Mononuclear cell (primary cell): Measurements from ENCODE around the gene SLA2. TPM values are rescaled to one million over a fixed set of nuclear protein-coding genes. Genes with fewer than 3 reads are reported as not detected.
A peak's percentile ranks its signal among the peaks of the same experiment; 100 is the strongest.
"Not testable (repeated sequence)": the region's sequence is repeated elsewhere in the genome, so short reads cannot be mapped to it uniquely, and the experiment has no call there.

Experiments
- H3K27me3 ChIP-seq: 2 replicates; pipeline ENCODE4 v1.6.0; 2011; ENCODE audit warnings: low read length, control low read depth; ENCODE audit not compliant: insufficient read depth
- H3K4me1 ChIP-seq: 2 replicates; pipeline ENCODE4 v1.5.1; 2011; ENCODE audit warnings: mild to moderate bottlenecking, low read length, control low read depth; ENCODE audit not compliant: insufficient read depth
- H3K4me3 ChIP-seq: 2 replicates; pipeline ENCODE4 v1.5.1; 2011; ENCODE audit warnings: mild to moderate bottlenecking, low read length, moderate library complexity
- H3K9me3 ChIP-seq: 2 replicates; pipeline ENCODE4 v1.5.1; 2011; ENCODE audit warnings: low read depth, mild to moderate bottlenecking, control low read depth, low read length
- total RNA-seq: library from RNA; depleted of rRNA; stranded (reverse); fragments of >200 nt; gene quantifications from one replicate; pipeline ENCODE4 v1.2.3, GENCODE V29; 2012

SLA2 gene
- total RNA-seq, 1 donor, result 25.3 TPM

- H3K27me3 ChIP-seq, result no peaks in the 10 kb centered on the region
- H3K9me3 ChIP-seq, result no peaks in the 10 kb centered on the region
- peaks cover 38% of the 10 kb centered on the region for H3K4me1 ChIP-seq
- no peak overlapping the region for H3K4me3 ChIP-seq
These were observed 13.9 kb downstream of the SLA2 start for GRCh38 chr20:36632147-36632486.

DNA sequence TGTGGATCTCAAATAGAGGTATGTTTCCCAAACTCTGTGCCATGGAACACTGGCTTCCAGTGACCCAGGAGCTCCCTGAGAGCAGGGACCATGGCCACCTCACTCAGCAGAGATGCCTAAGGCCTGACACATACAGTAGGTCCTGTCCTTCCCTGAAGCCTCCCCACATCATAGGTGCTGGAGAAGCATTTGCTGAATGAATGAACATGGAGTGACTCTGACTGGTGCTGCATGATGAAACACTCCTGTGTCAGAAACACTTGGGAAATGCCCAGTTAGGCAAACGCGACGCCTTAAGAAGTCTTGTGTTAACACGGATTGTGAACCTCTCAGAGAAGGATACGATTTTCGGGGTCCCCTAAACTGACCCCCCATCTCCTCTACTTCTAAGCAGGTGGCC, 14.3 kb downstream of the SLA2 start:
- H3K27me3 ChIP-seq, result no peaks in the 10 kb centered on the region
- peaks cover 38% of the 10 kb centered on the region for H3K4me1 ChIP-seq
- H3K9me3 ChIP-seq, result no peaks in the 10 kb centered on the region
- no peak overlapping the region for H3K4me3 ChIP-seq

DNA sequence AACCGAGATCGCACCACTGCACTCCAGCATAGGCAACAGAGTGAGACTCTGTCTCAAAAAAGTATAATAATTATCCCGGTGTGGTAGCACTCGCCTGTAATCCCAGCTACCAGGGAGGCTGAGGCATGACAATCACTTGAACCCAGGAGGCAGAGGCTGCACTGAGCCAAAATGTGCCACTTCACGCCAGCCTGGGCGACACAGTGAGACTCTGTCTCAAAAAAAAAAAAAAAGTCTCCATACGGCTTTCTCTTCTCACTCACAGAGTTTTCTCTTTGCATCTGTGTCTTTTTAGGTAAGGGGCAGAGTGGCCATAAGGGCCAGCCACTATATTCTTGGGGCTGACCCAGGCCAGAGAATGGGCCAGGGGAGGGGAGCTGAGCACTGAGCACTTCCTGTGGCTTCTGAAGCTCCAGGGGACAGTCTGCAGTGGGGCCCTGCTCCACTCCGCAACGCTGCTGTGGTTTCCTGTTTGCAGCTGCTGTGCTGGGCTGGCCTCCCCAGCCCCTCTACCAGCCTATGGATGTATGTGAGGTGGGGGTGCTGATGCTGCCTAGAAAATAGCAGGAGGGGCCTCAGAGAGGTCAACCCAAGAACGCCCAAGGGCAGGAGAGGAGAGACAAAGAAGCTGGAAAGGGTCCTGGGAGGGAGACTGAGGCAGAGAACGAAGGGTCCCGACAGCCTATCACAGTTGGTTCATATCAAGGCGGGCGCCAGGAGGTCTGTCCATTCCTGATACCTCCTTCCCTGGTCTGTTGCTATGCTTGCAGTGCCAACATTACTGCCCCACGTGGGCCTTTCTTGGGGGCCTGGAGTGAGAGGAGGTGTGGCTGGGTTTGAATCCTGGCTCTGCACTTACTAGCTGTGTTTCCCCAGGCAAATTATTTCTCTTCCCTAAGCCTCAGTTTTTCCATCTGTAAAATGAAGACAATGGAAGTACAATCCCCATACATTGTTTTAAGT, 16.0 kb downstream of the SLA2 start:
- H3K4me1 ChIP-seq, result peaks cover 38% of the 10 kb centered on the region
- H3K4me3 ChIP-seq, result no peak overlapping the region

GRCh38 chr20:36628076-36628475, 17.9 kb downstream of the SLA2 start:
- H3K9me3 ChIP-seq, result no peaks in the 10 kb centered on the region
- H3K4me3 ChIP-seq, result no peak overlapping the region
- H3K27me3 ChIP-seq, result no peaks in the 10 kb centered on the region
- peaks cover 38% of the 10 kb centered on the region for H3K4me1 ChIP-seq

More for the DNA sequence above, 16.0 kb downstream of the SLA2 start:
- no peaks in the 10 kb centered on the region for H3K27me3 ChIP-seq
- no peaks in the 10 kb centered on the region for H3K9me3 ChIP-seq

DNA sequence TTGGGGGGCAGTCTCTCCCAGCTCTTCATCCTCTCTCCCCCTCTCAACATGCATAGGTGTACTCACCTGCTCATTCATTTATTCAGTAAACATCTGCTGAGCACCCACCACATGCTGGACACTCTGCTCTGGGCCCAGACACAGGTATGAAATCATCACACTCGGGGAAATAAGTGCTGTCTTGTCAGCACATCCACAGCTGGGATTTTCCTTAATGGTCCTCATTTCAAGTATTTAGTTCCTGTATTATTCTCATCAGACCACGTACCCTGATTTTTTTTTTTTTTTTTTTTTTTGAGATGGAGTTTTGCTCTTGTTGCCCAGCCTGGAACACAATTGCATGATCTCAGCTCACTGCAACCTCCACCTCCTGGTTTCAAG, 21.1 kb downstream of the SLA2 start:
- no peaks in the 10 kb centered on the region for H3K27me3 ChIP-seq
- H3K4me1 ChIP-seq, result peaks cover 18% of the 10 kb centered on the region
- no peaks in the 10 kb centered on the region for H3K9me3 ChIP-seq
- no peak overlapping the region for H3K4me3 ChIP-seq

DNA sequence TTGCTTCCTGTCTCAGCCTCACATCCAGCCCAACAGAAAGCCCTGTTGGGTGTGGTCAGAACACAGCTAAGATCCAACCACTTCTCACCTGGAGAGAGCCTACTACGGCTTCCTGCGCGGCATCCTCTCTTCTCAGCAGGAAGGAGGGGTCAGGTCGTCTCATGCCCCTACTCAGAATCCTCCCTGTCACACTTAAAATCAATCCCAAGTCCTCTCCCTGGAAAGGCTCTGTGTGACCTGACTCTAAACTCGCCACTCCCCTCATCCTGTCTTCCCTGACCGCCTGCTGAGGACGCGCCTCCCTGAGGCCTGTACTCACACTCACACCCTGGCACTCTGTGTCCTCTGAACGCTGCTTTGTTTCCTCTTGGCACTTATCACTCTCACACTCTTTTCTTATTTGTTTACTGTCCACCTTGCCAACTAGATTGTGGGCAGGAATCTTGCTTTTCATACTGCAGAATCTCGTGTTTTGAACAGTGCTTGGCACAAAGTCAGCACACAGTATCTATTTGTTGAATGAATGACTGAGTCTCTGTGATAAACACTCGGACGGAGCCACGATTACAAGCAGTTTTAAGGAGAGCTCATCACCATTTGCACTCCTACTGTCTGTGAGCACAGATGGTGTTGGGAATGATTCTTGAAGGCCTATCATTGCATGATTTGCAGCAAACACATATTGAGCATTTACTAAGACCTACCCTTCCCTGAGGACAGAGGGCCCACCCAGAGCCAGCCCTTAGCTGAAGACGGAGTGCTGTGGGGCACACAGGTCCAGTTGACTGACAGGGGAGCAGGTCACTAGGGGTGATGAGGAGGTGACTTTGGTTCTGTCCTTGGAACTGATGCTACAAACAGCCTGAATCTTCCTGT, 21.7 kb downstream of the SLA2 start:
- Histone ChIP-seq H3K9me3 (no peaks in the 10 kb centered on the region), H3K4me1 (peaks cover 12% of the 10 kb centered on the region), H3K4me3 (no peak overlapping the region), H3K27me3 (no peaks in the 10 kb centered on the region)

DNA sequence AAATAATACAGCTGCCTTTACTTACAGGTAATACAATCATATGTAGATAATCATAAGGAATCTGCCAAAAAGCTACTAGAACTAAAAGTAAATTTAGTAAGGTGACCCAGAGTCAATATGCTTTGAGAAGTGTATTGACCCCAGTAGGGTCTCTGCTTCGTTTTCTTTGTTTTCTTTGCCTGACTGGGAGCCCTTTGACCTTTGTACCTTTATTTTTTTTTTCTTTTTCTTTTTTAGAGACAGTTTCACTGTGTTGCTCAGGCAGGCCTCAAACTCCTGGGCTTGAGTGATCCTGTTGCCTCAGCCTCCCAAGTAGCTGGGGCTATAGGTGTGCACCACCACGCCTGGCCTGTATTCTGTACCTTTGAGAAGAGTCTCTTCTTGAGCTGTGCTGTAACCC, 22.6 kb downstream of the SLA2 start:
- Histone ChIP-seq H3K4me1 (peaks cover 4% of the 10 kb centered on the region), H3K9me3 (no peaks in the 10 kb centered on the region), H3K27me3 (no peaks in the 10 kb centered on the region), H3K4me3 (no peak overlapping the region)

GRCh38 chr20:36620917-36621316, 25.1 kb downstream of the SLA2 start:
- H3K27me3 ChIP-seq, result no peaks in the 10 kb centered on the region
- no peaks in the 10 kb centered on the region for H3K4me1 ChIP-seq
- H3K9me3 ChIP-seq, result no peaks in the 10 kb centered on the region

DNA sequence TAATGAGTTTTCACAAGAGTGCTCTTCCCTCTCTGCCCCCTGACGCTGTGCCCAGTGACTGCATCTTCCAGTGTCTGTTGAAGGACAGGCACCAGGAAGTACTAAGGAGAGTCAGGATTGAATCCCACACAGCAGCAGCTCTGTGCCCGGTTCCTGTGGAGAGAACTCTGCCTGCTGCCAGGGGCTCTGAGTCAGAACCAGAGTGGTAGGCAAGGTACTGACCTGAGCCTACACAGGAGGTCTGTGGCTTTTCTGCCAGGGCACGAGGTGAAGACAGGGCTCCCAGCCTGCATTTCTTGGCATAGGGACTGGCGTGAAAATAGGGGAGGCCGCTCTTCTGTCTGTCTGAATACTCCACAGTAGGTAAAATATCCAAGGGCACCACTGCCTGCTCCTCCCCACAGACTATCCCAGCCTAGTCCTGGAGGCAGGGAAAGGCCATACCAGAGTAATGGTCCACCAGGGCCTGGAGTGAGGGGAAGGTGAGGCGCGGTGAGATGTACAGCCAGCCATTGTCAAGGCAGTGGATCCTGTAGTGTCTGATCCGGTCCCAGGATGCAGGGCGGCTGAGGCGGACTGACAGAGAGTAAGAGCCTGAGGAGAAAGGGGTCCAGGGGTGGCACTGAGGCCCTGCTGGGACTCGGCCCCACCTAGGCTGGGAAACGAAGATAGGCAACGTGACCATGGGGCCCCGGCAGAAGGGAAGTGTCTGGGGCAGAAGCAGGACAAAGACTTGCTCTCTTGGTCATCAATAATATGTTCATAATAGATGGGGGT, 31.0 kb downstream of the SLA2 start:
- H3K9me3 ChIP-seq, result no peaks in the 10 kb centered on the region
- no peaks in the 10 kb centered on the region for H3K4me1 ChIP-seq
- no peak overlapping the region for H3K4me3 ChIP-seq
- H3K27me3 ChIP-seq, result no peaks in the 10 kb centered on the region

More at GRCh38 chr20:36620917-36621316, 25.1 kb downstream of the SLA2 start:
- H3K4me3 ChIP-seq, result no peak overlapping the region

GRCh38 chr20:36613974-36614373, 32.0 kb downstream of the SLA2 start:
- Histone ChIP-seq H3K4me1 (no peaks in the 10 kb centered on the region), H3K4me3 (no peak overlapping the region), H3K9me3 (no peaks in the 10 kb centered on the region), H3K27me3 (no peaks in the 10 kb centered on the region)

DNA sequence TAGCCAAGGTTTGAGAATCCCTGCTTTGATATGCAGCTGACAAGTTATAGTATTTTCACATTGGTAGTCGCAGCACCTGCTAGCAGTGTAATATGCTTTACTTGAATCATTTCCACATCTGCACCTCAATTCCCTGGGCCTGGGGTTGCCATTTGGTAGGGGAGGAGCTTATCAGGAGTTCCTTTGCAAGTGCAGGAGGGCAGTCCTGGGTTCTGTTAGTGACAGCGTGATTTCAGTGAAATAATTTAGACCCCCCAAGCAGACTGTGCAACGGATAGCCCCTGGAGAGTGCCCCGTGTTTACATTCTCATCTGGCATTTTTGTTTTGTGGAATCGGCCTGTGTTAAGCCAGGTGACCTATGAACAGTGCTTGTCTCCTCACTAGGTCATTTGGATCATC, 34.4 kb downstream of the SLA2 start:
- H3K27me3 ChIP-seq, result no peaks in the 10 kb centered on the region
- peaks cover 18% of the 10 kb centered on the region for H3K4me1 ChIP-seq
- no peaks in the 10 kb centered on the region for H3K9me3 ChIP-seq
- no peak overlapping the region for H3K4me3 ChIP-seq

GRCh38 chr20:36608388-36608728, 37.6 kb downstream of the SLA2 start:
- H3K27me3 ChIP-seq, H3K4me3 ChIP-seq, H3K9me3 ChIP-seq: not testable (repeated sequence)
- peaks cover 32% of the 10 kb centered on the region for H3K4me1 ChIP-seq

DNA sequence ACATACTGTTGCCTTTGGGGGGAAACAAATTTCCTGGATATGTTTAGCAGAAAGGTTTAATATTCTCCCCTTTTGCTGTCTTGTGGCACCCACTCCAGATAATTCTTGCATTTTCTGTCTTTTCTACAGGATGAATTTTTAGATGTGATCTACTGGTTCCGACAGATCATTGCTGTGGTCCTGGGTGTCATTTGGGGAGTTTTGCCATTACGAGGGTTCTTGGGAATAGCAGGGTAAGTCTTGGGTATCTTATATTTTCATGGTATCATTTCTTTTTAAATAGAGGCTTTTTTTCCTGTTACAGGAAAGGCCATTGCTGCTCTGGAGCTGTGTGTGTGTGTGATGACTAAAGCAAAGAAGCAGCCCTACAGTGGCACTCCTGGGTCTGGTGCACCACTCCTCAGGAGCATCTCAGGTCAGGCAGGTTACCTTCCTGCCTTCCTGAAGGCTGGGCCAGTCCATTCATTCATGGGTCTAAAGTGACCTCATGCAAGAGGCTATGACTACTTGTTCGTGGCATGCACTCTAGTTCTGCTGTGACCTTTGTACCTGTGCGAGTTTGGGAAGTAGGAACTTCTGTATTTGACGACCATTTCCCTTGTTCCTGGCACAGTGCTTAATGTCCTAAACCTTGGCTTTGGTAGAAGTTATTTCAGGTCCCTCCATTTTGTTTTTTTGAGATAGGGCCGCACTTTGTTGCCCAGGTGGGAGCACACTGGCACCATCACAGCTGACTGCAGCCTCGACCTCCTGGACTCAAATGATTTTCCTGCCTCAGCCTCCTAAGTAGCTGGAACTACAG, 38.2 kb downstream of the SLA2 start:
- Histone ChIP-seq H3K4me1 (peaks cover 32% of the 10 kb centered on the region), H3K9me3 (no peaks in the 10 kb centered on the region), H3K4me3 (peak overlapping the region; percentile 98), H3K27me3 (no peaks in the 10 kb centered on the region)
